Activated CD8-positive, alpha-beta T cell treated with anti-CD3 and anti-CD28 coated beads for 36 hours (primary cell): Measurements from ENCODE around the gene FBXL13. TPM values are rescaled to one million over a fixed set of nuclear protein-coding genes. Genes with fewer than 3 reads are reported as not detected.

ENCODE experiments used
- ATAC-seq: fragments of 200-7000 bp; cut with Tn5 transposase; one replicate; pipeline ENCODE4 v1.10.0; 2021; ENCODE audit warnings: mild to moderate bottlenecking, moderate library complexity
- CTCF ChIA-PET: fragments of 350-600 bp; sonication (Branson Sonifier 250); formaldehyde crosslinking; loops from one replicate; lab custom pipeline; 2021; ENCODE audit warnings: antibody characterized with exemption; lab: Charles Lee
- POLR2A ChIA-PET: fragments of 350-600 bp; sonication (Branson Sonifier 250); formaldehyde crosslinking; loops from one replicate; lab custom pipeline; 2021; ENCODE audit warnings: antibody characterized with exemption; lab: Charles Lee
- DNase-seq: peaks from one replicate; pipeline ENCODE4 v3.0.0-alpha.2; 2020
- H3K27ac Mint-ChIP-seq: one replicate; pipeline ENCODE4 v1.8.0; 2021; ENCODE audit warnings: mild to moderate bottlenecking, mixed read lengths
- H3K27me3 Mint-ChIP-seq: one replicate; pipeline ENCODE4 v1.8.0; 2021; ENCODE audit warnings: mixed read lengths
- H3K36me3 Mint-ChIP-seq: one replicate; pipeline ENCODE4 v1.8.0; 2021; ENCODE audit warnings: low read depth, mixed read lengths
- H3K4me1 Mint-ChIP-seq: one replicate; pipeline ENCODE4 v1.8.0; 2021; ENCODE audit warnings: low read depth, mixed read lengths
- H3K4me3 Mint-ChIP-seq: one replicate; pipeline ENCODE4 v1.8.0; 2021; ENCODE audit warnings: mild to moderate bottlenecking, moderate library complexity, mixed read lengths
- H3K9me3 Mint-ChIP-seq: one replicate; pipeline ENCODE4 v1.8.0; 2021; ENCODE audit warnings: mixed read lengths
- CTCF ChIP-seq: fragments of 200-600 bp; IDR thresholded peaks from one replicate; pipeline ENCODE4 v1.8.0; 2022; ENCODE audit warnings: antibody characterized with exemption, mild to moderate bottlenecking
- intact Hi-C: fragments of 100-400 bp; cut with micrococcal nuclease; formaldehyde crosslinking; loops from one replicate; pipeline ENCODE4 v1.10.0; 2022
- total RNA-seq, 2 experiments: library from RNA; stranded (reverse); gene quantifications; one replicate each; pipeline ENCODE4 v1.2.3, GENCODE V29; 2021

Gene FBXL13
- total RNA-seq, 2 experiments from 2014 or later, result 0.96 to 1.4 TPM

- H3K27me3 Mint-ChIP-seq, result no peaks in the 10 kb centered on the region
- H3K27ac Mint-ChIP-seq, result no peak overlapping the region
- ATAC-seq (no peak), DNase-seq (no peak)
- no peak for TF ChIP-seq CTCF
- CTCF ChIA-PET, result interaction anchor here (0.8 kb wide), 1 partner anchor 86 kb away, joined by 3 read pairs; no protein-coding TSS in a partner anchor
- H3K4me3 Mint-ChIP-seq, result no peak overlapping the region
- H3K4me1 Mint-ChIP-seq, result no peaks in the 10 kb centered on the region
- POLR2A ChIA-PET, result no interaction called here
- intact Hi-C loops, result no loop called here
- no peaks in the 10 kb centered on the region for H3K36me3 Mint-ChIP-seq
- H3K9me3 Mint-ChIP-seq, result no peaks in the 10 kb centered on the region
Measured at GRCh38 chr7:102892631-102893278, 181.8 kb downstream of the FBXL13 start.

- CTCF ChIA-PET, result no interaction called here
- TF ChIP-seq CTCF, result no peak
- DNase-seq, result no peak
- Mint-ChIP-seq H3K36me3 (no peaks in the 10 kb centered on the region), H3K4me1 (no peaks in the 10 kb centered on the region), H3K27ac (no peak overlapping the region), H3K4me3 (no peak overlapping the region), H3K9me3 (no peaks in the 10 kb centered on the region), H3K27me3 (no peaks in the 10 kb centered on the region)
- POLR2A ChIA-PET, result no interaction called here
- intact Hi-C loops, result no loop called here
- no peak for ATAC-seq
Measured at GRCh38 chr7:102891693-102892261, 182.8 kb downstream of the FBXL13 start.

- Mint-ChIP-seq H3K27ac (no peak overlapping the region), H3K4me1 (no peaks in the 10 kb centered on the region), H3K27me3 (no peaks in the 10 kb centered on the region), H3K9me3 (no peaks in the 10 kb centered on the region), H3K36me3 (no peaks in the 10 kb centered on the region), H3K4me3 (no peak overlapping the region)
- DNase-seq (no peak), ATAC-seq (no peak)
- no peak for TF ChIP-seq CTCF
- CTCF ChIA-PET, result interaction anchor here (1.0 kb wide), 1 partner anchor 11 kb away, joined by 3 read pairs; no protein-coding TSS in a partner anchor
- intact Hi-C loops, result no loop called here
- POLR2A ChIA-PET, result no interaction called here
Measured at GRCh38 chr7:102890971-102891692, 183.5 kb downstream of the FBXL13 start.

GRCh38 chr7:102890292-102890970 is 184.2 kb downstream of the FBXL13 start:
- no peak overlapping the region for H3K4me3 Mint-ChIP-seq
- no peak for TF ChIP-seq CTCF
- CTCF ChIA-PET, result interaction anchor here (1.0 kb wide), 1 partner anchor 12 kb away, joined by 3 read pairs; no protein-coding TSS in a partner anchor
- intact Hi-C loops, result no loop called here
- no peaks in the 10 kb centered on the region for H3K9me3 Mint-ChIP-seq
- no peak for ATAC-seq
- no peak for DNase-seq
- no peaks in the 10 kb centered on the region for H3K4me1 Mint-ChIP-seq
- no peaks in the 10 kb centered on the region for H3K36me3 Mint-ChIP-seq
- no peaks in the 10 kb centered on the region for H3K27me3 Mint-ChIP-seq
- POLR2A ChIA-PET, result no interaction called here
- no peak overlapping the region for H3K27ac Mint-ChIP-seq
